ENCODE data around the gene SEC22C. TPM values are rescaled to one million over a fixed set of nuclear protein-coding genes. Genes with fewer than 3 reads are reported as not detected.

SEC22C gene
- total RNA-seq, 4 donors from 2014 or later, result 56.0 to 84.4 (median 72.1) TPM

- WGBS, 2 donors (ENCODE audit: low coverage in 1 of 2), result 43 to 75% methylated on average over 1 of the region's 1 CpG
- no peaks in the 10 kb centered on the region for H3K9me3 ChIP-seq
Measured at GRCh38 chr3:42498034-42498433, 83.7 kb downstream of the SEC22C start.

More at GRCh38 chr3:42498034-42498433, 83.7 kb downstream of the SEC22C start:
- no peak overlapping the region for H3K27ac ChIP-seq
- ATAC-seq, result no peak
- no peak overlapping the region for H3K4me3 ChIP-seq
- TF ChIP-seq POLR2AphosphoS5 (IDR thresholded peaks at IDR 0.05), result no peak
- no peak for TF ChIP-seq POLR2A (IDR thresholded peaks at IDR 0.05)
- TF ChIP-seq CTCF (IDR thresholded peaks at IDR 0.05), result no peak
- H3K36me3 ChIP-seq, result no peaks in the 10 kb centered on the region
- H3K27me3 ChIP-seq, result peaks cover 59% of the 10 kb centered on the region
- peaks cover 0 to 22% (median 11%) of the 10 kb centered on the region in 3 donors for H3K4me1 ChIP-seq

Other genes with a start within 250 kb of the SEC22C start
- gene LYZL4, start 171.4 kb downstream of the SEC22C start, total RNA-seq, result not detected
- gene VIPR1, start 79.3 kb downstream of the SEC22C start, total RNA-seq, result 1 to 10 TPM; 3.8 to 9.5 (median 5.9) TPM
- 10 to 100 TPM in 2 of 4 donors, 1 to 10 TPM in 2; 8.4 to 32.2 (median 12.8) TPM for gene SS18L2, start 8.9 kb upstream of the SEC22C start, total RNA-seq
- 100 to 1,000 TPM in 1 of 4 donors, 10 to 100 TPM in 3; 17.9 to 134 (median 56.3) TPM for gene NKTR, start 18.7 kb upstream of the SEC22C start, total RNA-seq
- gene ZBTB47, start 71.7 kb upstream of the SEC22C start, total RNA-seq, result 100 to 1,000 TPM in 3 of 4 donors, 10 to 100 TPM in 1; 86.8 to 152 (median 110) TPM
- not detected for gene KLHL40, start 103.6 kb upstream of the SEC22C start, total RNA-seq
- 1 to 10 TPM in 1 of 4 donors, under 1 TPM in 1, not detected in 2; 0.23 to 1.2 TPM for gene HHATL, start 120.8 kb upstream of the SEC22C start, total RNA-seq
- gene CCDC13, start 191.3 kb upstream of the SEC22C start, total RNA-seq, result 1 to 10 TPM; 2.8 to 7.4 (median 5.6) TPM
- 100 to 1,000 TPM; 173 to 657 (median 393) TPM for gene HIGD1A, start 222.5 kb upstream of the SEC22C start, total RNA-seq
- 1 to 10 TPM; 5.9 to 9.3 (median 7.4) TPM for gene ACKR2, start 227.5 kb upstream of the SEC22C start, total RNA-seq